ENCODE data around the gene TGM2.

TGM2 gene

GRCh38 chr20:38085026-38085425 lies 80.0 kb downstream of the TGM2 start:
- no peak for DNase-seq

- DNase-seq: no peak
These were observed 80.6 kb downstream of the TGM2 start for GRCh38 chr20:38084425-38084951.

GRCh38 chr20:38083338-38084048 lies 81.6 kb downstream of the TGM2 start:
- no peak for DNase-seq

- DNase-seq: no peak
These were observed 82.2 kb downstream of the TGM2 start for GRCh38 chr20:38082894-38083293.

- no peak for DNase-seq
These were observed 83.5 kb downstream of the TGM2 start for GRCh38 chr20:38081575-38081974.

- DNase-seq: no peak
These were observed 85.7 kb downstream of the TGM2 start for GRCh38 chr20:38079353-38079752.

- no peak for DNase-seq
These were observed 87.0 kb downstream of the TGM2 start for GRCh38 chr20:38078084-38078483.

Measured in NCI-H82 (cell line).